OCI-LY1 (cell line): ENCODE measurements around the gene IL1RN.

ENCODE experiments used
- H2AFZ ChIP-seq: fragments of 200-600 bp; sonication (generic), shearing (Covaris generic); 2 replicates; pipeline ENCODE4 v1.6.0; 2014; ENCODE audit warnings: antibody characterized with exemption, mild to moderate bottlenecking, low read length
- H3F3A ChIP-seq: fragments of 200-600 bp; sonication (generic), shearing (Covaris generic); 2 replicates; pipeline ENCODE4 v1.6.0; 2014; ENCODE audit warnings: mild to moderate bottlenecking, antibody characterized with exemption, low read length, moderate library complexity; ENCODE audit not compliant: insufficient read depth
- H3K27ac ChIP-seq: fragments of 200-600 bp; sonication (generic); 2 replicates; pipeline ENCODE4 v1.5.1; 2014; ENCODE audit warnings: low read length, mixed run types, mild to moderate bottlenecking, low read depth; ENCODE audit not compliant: poor library complexity, severe bottlenecking
- H3K27me3 ChIP-seq: fragments of 200-600 bp; sonication (generic); 2 replicates; pipeline ENCODE4 v1.6.0; 2014; ENCODE audit warnings: antibody characterized with exemption, mild to moderate bottlenecking, low read length, moderate library complexity; ENCODE audit not compliant: insufficient read depth
- H3K36me3 ChIP-seq: fragments of 200-600 bp; sonication (generic); 2 replicates; pipeline ENCODE4 v1.6.1; 2014; ENCODE audit warnings: mild to moderate bottlenecking, antibody characterized with exemption, low read length, moderate library complexity, mixed read lengths; ENCODE audit not compliant: insufficient read depth
- H3K4me1 ChIP-seq: fragments of 200-600 bp; sonication (generic); 2 replicates; pipeline ENCODE4 v1.5.1; 2014; ENCODE audit warnings: mild to moderate bottlenecking, low read length, moderate library complexity; ENCODE audit not compliant: insufficient read depth, severe bottlenecking
- H3K4me2 ChIP-seq: fragments of 200-600 bp; sonication (generic), shearing (Covaris generic); 2 replicates; pipeline ENCODE4 v1.6.1; 2014; ENCODE audit warnings: low read length
- H3K4me3 ChIP-seq: fragments of 200-600 bp; sonication (generic); 2 replicates; pipeline ENCODE4 v1.5.1; 2014; ENCODE audit warnings: low read length, low read depth, mild to moderate bottlenecking, mixed read lengths; ENCODE audit not compliant: poor library complexity, severe bottlenecking
- H3K79me2 ChIP-seq: fragments of 200-600 bp; shearing (Covaris generic); 2 replicates; pipeline ENCODE4 v1.6.1; 2016; ENCODE audit warnings: mixed run types, low read length, mixed read lengths; ENCODE audit not compliant: insufficient read depth
- H3K9ac ChIP-seq: fragments of 200-600 bp; sonication (generic), shearing (Covaris generic); 2 replicates; pipeline ENCODE4 v1.6.1; 2014; ENCODE audit warnings: mild to moderate bottlenecking, low read length, mixed read lengths
- H3K9me2 ChIP-seq: fragments of 200-600 bp; sonication (generic), shearing (Covaris generic); 2 replicates; pipeline ENCODE4 v1.6.1; 2014; ENCODE audit warnings: low read depth, mild to moderate bottlenecking, low read length, mixed read lengths
- H3K9me3 ChIP-seq: fragments of 200-600 bp; shearing (Covaris generic); 2 replicates; pipeline ENCODE4 v1.6.1; 2014; ENCODE audit warnings: low read length, mixed read lengths
- H4K20me1 ChIP-seq: fragments of 200-600 bp; sonication (generic), shearing (Covaris generic); 2 replicates; pipeline ENCODE4 v1.6.0; 2016; ENCODE audit warnings: mild to moderate bottlenecking, low read length; ENCODE audit not compliant: insufficient read depth
- CTCF ChIP-seq: fragments of 200-600 bp; sonication (generic), shearing (Covaris generic); IDR thresholded peaks from 2 replicates; pipeline ENCODE4 v1.5.1; 2017; ENCODE audit warnings: mild to moderate bottlenecking, antibody characterized with exemption, low read length, moderate library complexity, mixed read lengths
- EZH2 ChIP-seq: fragments of 200-600 bp; sonication (generic), shearing (Covaris generic); IDR thresholded peaks from 2 replicates; pipeline ENCODE4 v1.8.0; 2017; ENCODE audit warnings: borderline replicate concordance, mixed run types, mild to moderate bottlenecking, antibody characterized with exemption, low read length, moderate library complexity, mixed read lengths

IL1RN gene

GRCh38 chr2:113134717-113135116 lies 7.3 kb downstream of the IL1RN start:
- peaks cover 4% of the 10 kb centered on the region for H3K4me1 ChIP-seq

GRCh38 chr2:113135317-113135716 lies 7.9 kb downstream of the IL1RN start:
- TF ChIP-seq CTCF (no peak), EZH2 (no peak)
- Histone ChIP-seq H3K4me1 (peaks cover 4% of the 10 kb centered on the region), H3K9ac (no peak overlapping the region), H3K4me3 (no peak overlapping the region), H3K27ac (no peak overlapping the region), H3K4me2 (no peak overlapping the region), H3K36me3 (no peaks in the 10 kb centered on the region), H3K9me3 (no peaks in the 10 kb centered on the region), H3K27me3 (no peaks in the 10 kb centered on the region), H4K20me1 (no peaks in the 10 kb centered on the region), H3F3A (0 out of 2 replicates have a peak, but pooled peaks cover 3% of the 10 kb centered on the region), H3K9me2 (no peaks in the 10 kb centered on the region), H2AFZ (no peak overlapping the region), H3K79me2 (no peaks in the 10 kb centered on the region)

More at GRCh38 chr2:113134717-113135116, 7.3 kb downstream of the IL1RN start:
- no peak overlapping the region for H3K9ac ChIP-seq
- no peaks in the 10 kb centered on the region for H3K9me2 ChIP-seq
- no peak overlapping the region for H3K4me2 ChIP-seq
- H2AFZ ChIP-seq: no peak overlapping the region
- H3K9me3 ChIP-seq: no peaks in the 10 kb centered on the region
- no peak overlapping the region for H3K27ac ChIP-seq
- H3K36me3 ChIP-seq: no peaks in the 10 kb centered on the region
- no peak overlapping the region for H3K4me3 ChIP-seq
- no peaks in the 10 kb centered on the region for H3K27me3 ChIP-seq
- H3F3A ChIP-seq: 0 out of 2 replicates have a peak, but pooled peaks cover 3% of the 10 kb centered on the region
- no peak for TF ChIP-seq CTCF
- TF ChIP-seq EZH2: no peak
- no peaks in the 10 kb centered on the region for H4K20me1 ChIP-seq
- no peaks in the 10 kb centered on the region for H3K79me2 ChIP-seq

GRCh38 chr2:113136828-113137775 lies 9.7 kb downstream of the IL1RN start:
- H2AFZ ChIP-seq: no peak overlapping the region
- no peak overlapping the region for H3K27ac ChIP-seq
- no peaks in the 10 kb centered on the region for H3K36me3 ChIP-seq
- H3K79me2 ChIP-seq: no peaks in the 10 kb centered on the region
- no peaks in the 10 kb centered on the region for H3K9me2 ChIP-seq
- H3F3A ChIP-seq: 0 out of 2 replicates have a peak, but pooled peaks cover 3% of the 10 kb centered on the region
- no peaks in the 10 kb centered on the region for H4K20me1 ChIP-seq
- no peak overlapping the region for H3K9ac ChIP-seq
- H3K27me3 ChIP-seq: no peaks in the 10 kb centered on the region
- no peak for TF ChIP-seq EZH2
- TF ChIP-seq CTCF: peak; percentile 68; the same call in 1 of the 2 replicates
- H3K9me3 ChIP-seq: no peaks in the 10 kb centered on the region
- H3K4me3 ChIP-seq: no peak overlapping the region
- peaks cover 4% of the 10 kb centered on the region for H3K4me1 ChIP-seq
- H3K4me2 ChIP-seq: no peak overlapping the region
